CD4-positive, alpha-beta T cell (primary cell): Measurements from ENCODE around the gene LSM3. TPM values are rescaled to one million over a fixed set of nuclear protein-coding genes. Genes with fewer than 3 reads are reported as not detected.
"Not testable (repeated sequence)": the region's sequence is repeated elsewhere in the genome, so short reads cannot be mapped to it uniquely, and the experiment has no call there.

Experiments used
- ATAC-seq: fragments of 200-7000 bp; cut with Tn5 transposase; one replicate; pipeline ENCODE4 v1.10.0; 2022; ENCODE audit warnings: mild to moderate bottlenecking; ENCODE audit not compliant: poor library complexity
- CTCF ChIA-PET: fragments of 350-600 bp; sonication (Branson Sonifier 250); formaldehyde crosslinking; loops from one replicate; lab custom pipeline; 2021; ENCODE audit warnings: antibody characterized with exemption, inconsistent platforms; lab: Charles Lee
- POLR2A ChIA-PET: fragments of 350-600 bp; sonication (Branson Sonifier 250); formaldehyde crosslinking; loops from one replicate; lab custom pipeline; 2021; ENCODE audit warnings: antibody characterized with exemption, inconsistent platforms; lab: Charles Lee
- DNase-seq, 14 experiments: peaks; one replicate each; pipeline ENCODE4 v3.0.0-alpha.2; 2013 to 2020; ENCODE audit warnings: mixed read lengths in 2 of 14
- H3K27ac ChIP-seq, 2 donors: one replicate each; pipeline versions ENCODE4 v1.5.1 to v1.7.0; 2013; ENCODE audit warnings: low read length in 2 of 2, low read depth in 1 of 2, mild to moderate bottlenecking in 1 of 2
- H3K27me3 ChIP-seq, 2 experiments: 1 replicate in 1 of 2; 2 replicates in 1 of 2; pipeline versions ENCODE4 v1.6.1 to v1.7.0; 2013; ENCODE audit warnings: low read length in 2 of 2, control low read depth in 1 of 2, mild to moderate bottlenecking in 1 of 2, moderate library complexity in 1 of 2; ENCODE audit not compliant: insufficient read depth in 2 of 2, control insufficient read depth in 1 of 2
- H3K36me3 ChIP-seq: one replicate; pipeline ENCODE4 v1.6.1; 2013; ENCODE audit warnings: low read length, control low read depth; ENCODE audit not compliant: insufficient read depth
- H3K4me1 ChIP-seq: one replicate; pipeline ENCODE4 v1.6.1; 2013; ENCODE audit warnings: low read length, control low read depth; ENCODE audit not compliant: insufficient read depth
- H3K4me3 ChIP-seq: one replicate; pipeline ENCODE4 v1.5.1; 2013; ENCODE audit warnings: mild to moderate bottlenecking, low read length, moderate library complexity
- H3K9me3 ChIP-seq, 2 experiments: 1 replicate in 1 of 2; 2 replicates in 1 of 2; pipeline versions ENCODE4 v1.6.1 to v1.7.0; 2013; ENCODE audit warnings: low read length in 2 of 2, mild to moderate bottlenecking in 2 of 2, control low read depth in 1 of 2, moderate library complexity in 1 of 2; ENCODE audit not compliant: control insufficient read depth in 1 of 2, insufficient read depth in 1 of 2
- H3K27ac Mint-ChIP-seq: one replicate; pipeline ENCODE4 v1.8.0; 2020; ENCODE audit warnings: mixed read lengths
- H3K27me3 Mint-ChIP-seq: one replicate; pipeline ENCODE4 v1.8.0; 2021; ENCODE audit warnings: mixed read lengths
- H3K36me3 Mint-ChIP-seq: one replicate; pipeline ENCODE4 v1.8.0; 2021; ENCODE audit warnings: low read depth, mixed read lengths
- H3K4me1 Mint-ChIP-seq: one replicate; pipeline ENCODE4 v1.8.0; 2021; ENCODE audit warnings: low read depth, mixed read lengths
- H3K4me3 Mint-ChIP-seq: one replicate; pipeline ENCODE4 v1.8.0; 2020; ENCODE audit warnings: mild to moderate bottlenecking, mixed read lengths
- H3K9me3 Mint-ChIP-seq: one replicate; pipeline ENCODE4 v1.8.0; 2020; ENCODE audit warnings: mixed read lengths
- CTCF ChIP-seq: fragments of 200-600 bp; IDR thresholded peaks from one replicate; pipeline ENCODE4 v1.8.0; 2022; ENCODE audit warnings: antibody characterized with exemption, mild to moderate bottlenecking
- intact Hi-C, 2 experiments: fragments of 100-400 bp; cut with DNase I in 1 of 2; cut with micrococcal nuclease in 1 of 2; formaldehyde crosslinking; loops; one replicate each; pipeline versions ENCODE4 v1.15.1 to v1.9.0; 2023 to 2025; cut with DNase I, micrococcal nuclease
- total RNA-seq, 174 experiments: library from RNA in 2 of 174; stranded (reverse) in 2 of 174; gene quantifications; one replicate each; pipeline ENCODE4 v1.2.3 and lab custom pipeline; 2021 to 2026

LSM3 gene
- total RNA-seq, 2 experiments from 2014 or later: 6.5 to 6.9 TPM

DNA sequence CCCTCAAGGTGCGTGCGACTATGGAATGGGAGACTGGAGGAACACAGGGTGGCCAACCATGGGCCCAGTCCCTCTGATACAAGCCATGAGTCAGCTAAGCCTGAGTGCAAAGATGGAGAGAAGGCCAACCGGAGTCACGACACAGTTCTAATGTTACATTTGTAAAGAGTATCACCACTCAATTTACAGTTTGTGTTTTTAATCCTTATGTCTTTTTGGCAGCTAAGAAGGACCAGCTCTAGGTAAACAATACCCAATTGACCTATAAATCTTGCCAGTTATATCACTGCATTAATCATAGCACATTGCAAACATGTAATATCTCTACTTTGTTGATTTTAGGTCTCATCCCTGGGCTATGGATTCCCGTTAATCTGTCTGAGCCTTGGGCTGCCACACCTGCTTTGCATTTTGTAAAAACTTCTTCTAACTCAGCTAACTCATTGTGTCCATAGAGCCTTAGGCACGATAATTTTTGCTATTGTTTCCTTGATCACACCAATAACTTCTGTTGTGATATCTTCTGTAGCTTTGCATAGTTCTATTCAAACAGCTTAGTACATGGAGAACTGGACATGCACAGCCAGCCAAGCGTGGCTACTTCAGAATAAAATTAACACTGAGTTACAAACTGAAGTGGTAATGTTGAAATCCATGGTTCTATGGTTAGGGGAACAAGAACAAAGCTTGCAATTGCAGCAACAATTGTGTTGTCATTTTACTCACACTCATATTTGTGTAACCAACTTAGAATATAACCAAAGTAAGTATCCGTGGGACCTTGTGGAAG is 50.3 kb downstream of the LSM3 start:
- Mint-ChIP-seq H3K4me3 (no peak overlapping the region), H3K4me1 (peaks cover 6% of the 10 kb centered on the region), H3K9me3 (peaks cover 4% of the 10 kb centered on the region), H3K27me3 (peaks cover 48% of the 10 kb centered on the region), H3K27ac (no peak overlapping the region), H3K36me3 (no peaks in the 10 kb centered on the region)
- Histone ChIP-seq H3K36me3 (no peaks in the 10 kb centered on the region), H3K4me1 (peaks cover 4% of the 10 kb centered on the region), H3K9me3 (peaks cover 4 to 5% of the 10 kb centered on the region in 2 experiments), H3K27ac (no peak overlapping the region), H3K27me3 (peaks cover 17 to 18% of the 10 kb centered on the region in 2 experiments), H3K4me3 (no peak overlapping the region)
- DNase-seq (no peak), ATAC-seq (no peak)
- ChIA-PET POLR2A (no interaction called here), CTCF (interaction anchor here (1.2 kb wide), 1 partner anchor 332 kb away, joined by 3 read pairs; no protein-coding TSS in a partner anchor)
- intact Hi-C loops: no loop called here
- no peak for TF ChIP-seq CTCF

DNA sequence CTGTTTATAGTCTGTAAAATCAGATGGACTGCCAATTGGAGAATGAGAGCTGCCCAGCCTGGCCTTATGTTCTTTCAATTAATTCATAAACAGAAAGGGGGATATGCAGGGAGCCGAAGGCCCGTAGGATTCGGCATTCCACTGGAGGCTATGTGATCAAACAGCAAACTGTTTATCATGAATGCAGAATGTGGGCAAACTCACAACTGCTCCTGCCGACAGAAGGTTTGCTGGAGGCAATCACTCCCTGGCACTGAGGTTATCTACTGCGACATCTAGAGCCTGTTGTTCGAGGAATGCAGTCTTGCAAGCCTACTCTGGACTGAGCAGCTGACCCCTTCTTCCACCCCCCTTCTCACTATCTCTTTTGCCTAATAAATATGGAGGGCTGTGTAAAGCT is 51.1 kb downstream of the LSM3 start:
- H3K27ac Mint-ChIP-seq, ATAC-seq: not testable (repeated sequence)

DNA sequence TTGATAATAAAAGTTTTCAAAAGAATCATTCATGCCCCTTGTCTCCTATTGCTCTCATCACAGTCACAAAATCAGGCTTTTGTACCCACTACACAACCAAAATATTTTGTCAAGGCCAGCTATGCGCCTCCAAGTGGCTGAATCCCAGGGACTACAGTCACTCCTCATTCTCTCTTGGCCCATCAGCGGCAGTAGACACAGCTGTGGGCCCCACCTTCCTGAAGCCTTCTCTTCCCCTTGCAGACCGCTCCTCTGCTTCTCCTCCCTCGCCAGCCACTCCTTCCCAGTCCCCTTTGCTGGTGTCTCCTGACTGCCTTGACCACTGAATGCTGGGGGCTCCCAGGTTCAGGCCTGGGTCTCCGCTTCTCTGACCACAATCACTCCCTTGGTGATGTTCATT is 52.1 kb downstream of the LSM3 start:
- intact Hi-C loops: no loop called here
- Histone ChIP-seq H3K4me1 (peaks cover 4% of the 10 kb centered on the region), H3K27ac (no peak overlapping the region), H3K27me3 (peaks cover 3 to 14% of the 10 kb centered on the region in 2 experiments), H3K36me3 (no peaks in the 10 kb centered on the region), H3K9me3 (peaks cover 10% of the 10 kb centered on the region in 2 experiments), H3K4me3 (no peak overlapping the region)
- POLR2A ChIA-PET: no interaction called here
- Mint-ChIP-seq H3K4me1 (peaks cover 6% of the 10 kb centered on the region), H3K27ac (no peak overlapping the region), H3K27me3 (peaks cover 36% of the 10 kb centered on the region), H3K9me3 (peaks cover 4% of the 10 kb centered on the region), H3K36me3 (no peaks in the 10 kb centered on the region), H3K4me3 (no peak overlapping the region)
- no peak for TF ChIP-seq CTCF
- DNase-seq (no peak), ATAC-seq (no peak)
- CTCF ChIA-PET: interaction anchor here (1.0 kb wide), 1 partner anchor 335 kb away, joined by 3 read pairs; no protein-coding TSS in a partner anchor

More for the DNA sequence above, 51.1 kb downstream of the LSM3 start:
- H3K4me1 Mint-ChIP-seq, H3K36me3 ChIP-seq, intact Hi-C loops, H3K36me3 Mint-ChIP-seq, H3K4me1 ChIP-seq, H3K4me3 Mint-ChIP-seq, CTCF ChIA-PET, H3K9me3 Mint-ChIP-seq, H3K27ac ChIP-seq, H3K9me3 ChIP-seq, DNase-seq, POLR2A ChIA-PET, H3K4me3 ChIP-seq: not testable (repeated sequence)
- peaks cover 13 to 17% of the 10 kb centered on the region in 2 experiments for H3K27me3 ChIP-seq
- H3K27me3 Mint-ChIP-seq: peaks cover 44% of the 10 kb centered on the region
